GM18508 (cell line): ENCODE data around the gene SHC3.

Experiments used
- ATAC-seq: cut with Tn5 transposase; IDR thresholded peaks from one replicate; pipeline ENCODE4 v1.9.1; 2021; ENCODE audit warnings: moderate number of reproducible peaks; ENCODE audit not compliant: insufficient read depth, unreplicated experiment

The SHC3 gene

GRCh38 chr9:89066835-89067234, 111.8 kb downstream of the SHC3 start:
- ATAC-seq, result no peak

DNA sequence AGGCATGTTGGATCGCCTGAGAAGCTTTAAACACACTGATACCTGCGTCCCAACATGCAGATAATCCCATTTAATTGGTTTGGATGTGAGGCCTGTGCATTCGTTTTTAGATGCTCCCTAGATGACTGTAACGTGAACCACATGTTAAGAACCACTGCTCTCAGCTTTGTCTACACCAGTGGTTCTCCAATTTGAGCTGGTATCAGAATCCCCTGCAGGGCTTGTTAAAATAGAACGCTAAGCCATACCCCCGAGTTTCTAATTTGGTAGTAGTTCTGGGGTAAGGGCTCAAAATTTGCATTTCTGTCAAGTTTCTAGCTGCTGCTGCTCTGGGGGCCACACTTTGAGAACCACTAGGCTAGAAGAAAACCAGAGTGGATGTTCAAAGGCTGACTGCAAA, 112.7 kb downstream of the SHC3 start:
- no peak for ATAC-seq

- no peak for ATAC-seq
Observed at GRCh38 chr9:89060790-89061189, 117.8 kb downstream of the SHC3 start.

DNA sequence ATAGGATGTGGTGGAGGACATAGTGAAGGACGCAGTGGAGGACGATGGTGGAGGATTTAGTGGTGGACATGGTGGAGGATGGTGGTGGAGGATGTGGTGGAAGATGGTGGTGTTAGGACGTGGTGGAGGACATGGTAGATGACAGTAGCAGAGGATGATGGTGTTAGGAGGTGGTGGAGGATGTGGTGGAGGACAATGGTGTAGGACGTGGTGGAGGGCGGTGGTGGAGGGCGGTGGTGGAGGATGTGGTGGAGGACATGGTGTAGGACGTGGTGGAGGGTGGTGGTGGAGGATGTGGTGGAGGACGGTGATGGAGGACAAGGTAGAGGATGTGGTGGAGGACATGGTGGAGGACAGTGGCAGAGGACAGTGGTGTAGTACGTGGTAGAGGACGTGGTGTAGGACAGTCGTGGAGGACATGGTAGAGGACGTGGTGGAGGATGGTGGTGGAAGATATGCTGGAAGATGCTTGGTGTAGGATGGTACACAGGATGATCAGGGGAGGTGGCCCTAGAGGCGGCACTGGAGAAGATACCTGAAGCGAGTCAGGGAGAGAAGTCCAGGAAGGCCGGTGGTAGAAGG, 118.6 kb downstream of the SHC3 start:
- no peak for ATAC-seq

DNA sequence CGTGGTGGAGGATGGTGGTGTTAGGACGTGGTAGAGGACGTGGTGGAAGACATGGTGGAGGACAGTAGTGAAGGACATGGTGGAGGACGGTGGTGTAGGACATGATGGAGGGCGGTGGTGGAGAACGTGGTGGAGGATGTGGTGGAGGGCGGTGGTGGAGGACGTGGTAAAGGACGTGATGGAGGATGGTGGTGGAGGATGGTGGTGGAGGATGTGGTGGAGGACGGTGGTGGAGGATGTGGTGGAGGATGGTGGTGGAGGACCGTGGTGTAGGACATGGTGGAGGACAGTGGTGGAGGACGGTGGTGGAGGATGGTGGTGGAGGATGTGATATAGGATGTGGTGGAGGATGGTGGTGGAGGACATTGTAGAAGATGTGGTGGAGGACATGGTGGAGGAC, 119.7 kb downstream of the SHC3 start:
- ATAC-seq, result no peak

- ATAC-seq, result no peak
Observed at GRCh38 chr9:89054865-89055495, 123.6 kb downstream of the SHC3 start.

GRCh38 chr9:89053301-89053700, 125.3 kb downstream of the SHC3 start:
- no peak for ATAC-seq

DNA sequence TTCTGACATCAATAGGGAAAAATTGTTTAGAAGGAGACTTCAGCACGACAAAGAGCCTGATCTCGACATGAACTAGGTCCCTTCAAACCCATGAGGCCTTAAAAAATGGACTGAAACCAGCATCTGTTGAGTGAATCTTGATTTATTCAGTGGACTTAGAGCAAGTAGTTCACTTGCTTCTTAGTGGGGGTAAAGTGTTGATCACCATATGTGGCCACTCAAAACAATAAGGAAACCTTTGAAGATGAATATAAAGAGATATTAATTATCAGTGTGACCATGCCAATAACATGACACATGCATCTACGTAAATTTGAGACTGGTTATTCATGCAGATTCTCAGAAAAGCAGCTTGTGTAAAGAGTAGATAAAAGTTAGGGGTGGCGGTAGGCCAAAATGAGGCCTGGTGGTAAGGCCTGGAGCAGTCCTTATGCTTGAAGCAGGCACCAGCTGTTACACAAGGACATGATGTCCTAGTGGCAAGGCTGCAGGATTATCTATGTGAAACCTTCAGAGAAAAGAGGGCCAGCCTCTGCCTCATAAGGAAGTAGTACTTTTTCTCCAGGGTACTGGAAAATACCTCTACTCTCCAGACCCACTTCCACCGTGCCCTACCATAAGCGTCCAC, 126.0 kb downstream of the SHC3 start:
- ATAC-seq, result no peak

DNA sequence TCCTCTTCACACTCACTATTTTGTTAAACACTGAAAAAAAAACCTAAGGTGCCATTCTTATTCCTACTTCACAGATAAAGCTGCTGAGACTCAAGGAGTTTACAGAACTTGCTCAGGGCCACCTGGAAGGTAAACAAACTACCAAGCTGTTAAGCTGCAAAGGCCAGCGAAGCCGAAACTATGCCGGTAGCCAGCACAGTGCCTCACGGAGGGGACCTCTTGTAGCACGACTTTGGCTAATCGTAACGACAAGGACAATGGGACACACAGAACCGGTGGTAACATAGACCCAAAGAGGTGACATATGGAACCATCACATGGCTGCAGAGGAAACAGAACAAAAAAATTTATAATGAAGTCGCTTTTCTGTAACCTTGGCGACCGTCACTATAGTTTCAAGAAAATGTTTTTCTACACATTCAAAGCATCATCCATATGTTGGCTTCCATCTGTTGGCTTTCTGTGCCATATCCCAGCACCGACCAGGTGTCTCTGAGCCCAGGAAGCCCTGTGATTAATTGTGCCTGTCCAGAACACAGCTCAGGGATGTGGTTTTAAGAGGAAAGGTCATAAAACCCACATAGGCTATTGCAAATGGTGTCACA, 127.1 kb downstream of the SHC3 start:
- no peak for ATAC-seq

DNA sequence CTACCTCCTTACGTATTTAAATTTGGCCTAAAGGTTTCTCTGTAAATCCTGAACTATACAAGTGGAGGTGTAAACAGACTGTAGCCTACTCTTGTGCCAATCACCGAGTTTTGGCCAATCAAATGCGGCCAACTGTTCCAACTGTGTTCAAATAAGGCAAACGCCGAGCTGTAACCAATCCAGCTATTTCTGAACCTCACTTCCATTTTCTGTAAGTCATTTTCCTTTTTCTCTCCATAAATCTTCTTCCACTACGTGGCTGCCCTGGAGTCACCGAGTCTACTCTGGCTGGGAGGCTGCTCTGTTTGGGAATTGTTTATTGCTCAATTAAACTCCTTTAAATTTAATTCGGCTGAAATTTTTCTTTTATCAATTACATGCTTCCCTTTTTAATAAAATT, 129.0 kb downstream of the SHC3 start:
- no peak for ATAC-seq

DNA sequence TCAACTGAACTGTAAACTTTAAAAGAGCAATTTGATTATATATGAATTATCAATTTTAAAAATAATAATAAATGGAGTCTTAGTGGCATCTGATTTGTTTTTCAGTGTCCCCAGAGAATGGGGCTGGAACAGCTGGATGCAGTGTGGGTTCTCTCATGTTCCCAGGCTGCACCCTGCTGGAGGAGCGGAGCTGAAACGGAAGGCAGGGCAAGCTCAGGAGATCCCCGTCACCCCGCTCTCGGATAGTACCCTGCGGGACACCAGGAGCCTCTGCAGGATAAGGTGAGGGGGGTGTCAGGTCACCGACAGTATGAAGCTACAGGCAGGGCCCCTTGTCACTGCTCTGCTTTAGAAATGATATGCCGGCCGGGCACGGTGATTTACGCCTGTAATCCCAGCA, 130.0 kb downstream of the SHC3 start:
- no peak for ATAC-seq

- ATAC-seq, result no peak
Observed at GRCh38 chr9:89047667-89048066, 131.0 kb downstream of the SHC3 start.

- ATAC-seq, result no peak
Observed at GRCh38 chr9:89046832-89047231, 131.8 kb downstream of the SHC3 start.

DNA sequence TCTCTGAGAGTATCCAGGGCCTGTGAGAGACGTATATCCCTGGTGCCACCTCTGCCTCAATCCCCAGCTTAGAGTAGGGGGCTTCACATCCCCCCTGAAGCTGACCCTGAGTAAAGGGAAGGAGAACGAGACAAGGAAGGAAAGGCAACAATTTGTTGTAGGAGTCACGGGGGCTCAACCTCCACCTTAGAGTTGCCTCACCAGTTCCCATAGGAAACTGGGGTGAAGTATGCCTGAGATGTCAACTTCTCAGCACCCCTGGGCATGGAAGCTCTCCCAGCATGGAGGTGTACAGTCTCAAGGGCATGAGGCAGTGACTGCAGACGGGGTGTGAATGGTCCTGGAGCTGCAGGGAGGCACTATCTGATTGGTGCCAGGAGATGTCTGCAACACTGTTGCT, 133.7 kb downstream of the SHC3 start:
- ATAC-seq, result no peak

GRCh38 chr9:89044104-89044503, 134.5 kb downstream of the SHC3 start:
- no peak for ATAC-seq

DNA sequence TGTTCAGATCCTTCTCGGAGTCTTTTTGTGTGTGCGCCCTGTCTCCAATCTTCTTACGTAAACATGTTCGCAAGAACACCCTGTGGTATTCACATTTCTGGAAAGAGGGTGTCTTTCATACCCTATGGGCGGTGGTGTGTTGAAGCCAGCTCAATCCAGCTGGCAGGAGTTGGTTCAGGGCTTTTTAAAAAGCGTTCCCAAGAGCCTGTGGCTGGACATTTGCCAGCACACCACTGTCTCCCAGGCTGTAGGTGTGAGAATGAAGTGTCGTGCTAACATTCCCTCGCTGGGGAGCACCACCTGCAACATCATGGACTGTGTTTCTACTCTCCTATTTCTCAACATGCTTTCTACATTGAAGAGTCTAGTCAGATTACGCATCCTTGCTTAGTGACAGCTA, 135.6 kb downstream of the SHC3 start:
- ATAC-seq, result no peak

GRCh38 chr9:89039664-89040063, 139.0 kb downstream of the SHC3 start:
- ATAC-seq, result no peak

DNA sequence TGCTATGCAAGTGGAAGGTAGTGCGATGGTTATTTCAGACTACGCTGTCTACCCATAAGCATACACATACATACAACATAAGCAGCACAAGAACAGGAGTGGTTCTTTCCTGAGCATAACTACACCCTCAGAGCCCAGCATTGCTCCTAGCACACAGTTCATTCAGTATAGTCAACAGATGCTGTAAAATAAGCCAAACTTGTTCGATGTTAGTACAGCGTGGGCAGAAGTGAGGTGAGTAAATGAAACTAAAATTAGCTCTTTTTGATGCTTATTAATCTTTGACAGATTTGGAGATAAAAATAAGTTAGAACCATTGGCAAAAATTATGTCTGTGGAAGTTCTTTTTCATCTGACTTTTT, 139.5 kb downstream of the SHC3 start:
- ATAC-seq, result no peak

GRCh38 chr9:89038382-89039103, 140.1 kb downstream of the SHC3 start:
- ATAC-seq, result no peak

- no peak for ATAC-seq
Observed at GRCh38 chr9:89037891-89038290, 140.7 kb downstream of the SHC3 start.

DNA sequence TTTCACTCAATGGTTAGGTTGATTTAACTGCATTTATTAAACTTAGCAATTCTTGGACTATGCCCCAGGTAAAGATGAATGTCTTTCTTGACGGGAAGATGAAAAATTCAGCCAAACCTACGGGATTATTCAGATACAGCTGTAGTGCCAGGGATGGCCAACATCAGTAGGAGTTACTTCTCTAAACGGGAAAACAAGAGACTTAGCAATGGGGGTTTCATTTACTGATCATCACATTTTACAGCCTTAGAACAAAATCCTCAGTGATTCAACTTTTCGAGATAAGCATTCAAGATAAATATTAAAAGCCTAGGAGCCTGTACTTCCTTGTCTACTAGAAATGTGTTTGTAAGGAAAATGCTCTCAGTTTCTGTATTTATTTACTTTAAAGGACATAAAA, 141.3 kb downstream of the SHC3 start:
- no peak for ATAC-seq
